GM18511 (cell line): ENCODE measurements around the gene TAGLN.
"Not testable (repeated sequence)": the region's sequence is repeated elsewhere in the genome, so short reads cannot be mapped to it uniquely, and the experiment has no call there.

Source experiments
- ATAC-seq: cut with Tn5 transposase; IDR thresholded peaks from one replicate; pipeline ENCODE4 v1.9.1; 2021; ENCODE audit warnings: mild to moderate bottlenecking, moderate library complexity; ENCODE audit not compliant: unreplicated experiment

Gene TAGLN

GRCh38 chr11:117195258-117195657, 3.9 kb upstream of the TAGLN start:
- ATAC-seq, result no peak

DNA sequence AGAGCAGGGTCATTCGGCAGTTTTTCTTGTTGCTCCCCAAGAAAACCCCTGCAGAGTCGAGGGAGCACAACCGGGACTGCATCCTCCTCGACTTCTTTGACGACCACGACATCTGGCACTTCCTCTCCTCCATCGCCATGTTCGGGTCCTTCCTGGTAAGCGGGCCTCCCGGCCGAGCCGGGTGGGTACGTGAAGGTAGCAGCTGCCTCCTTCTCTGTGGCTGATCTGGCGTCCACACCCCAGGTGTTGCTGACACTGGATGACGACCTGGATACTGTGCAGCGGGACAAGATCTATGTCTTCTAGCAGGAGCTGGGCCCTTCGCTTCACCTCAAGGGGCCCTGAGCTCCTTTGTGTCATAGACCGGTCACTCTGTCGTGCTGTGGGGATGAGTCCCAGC, 3.4 kb upstream of the TAGLN start:
- no peak for ATAC-seq

- no peak for ATAC-seq
Observed at GRCh38 chr11:117197006-117197405, 2.2 kb upstream of the TAGLN start.

DNA sequence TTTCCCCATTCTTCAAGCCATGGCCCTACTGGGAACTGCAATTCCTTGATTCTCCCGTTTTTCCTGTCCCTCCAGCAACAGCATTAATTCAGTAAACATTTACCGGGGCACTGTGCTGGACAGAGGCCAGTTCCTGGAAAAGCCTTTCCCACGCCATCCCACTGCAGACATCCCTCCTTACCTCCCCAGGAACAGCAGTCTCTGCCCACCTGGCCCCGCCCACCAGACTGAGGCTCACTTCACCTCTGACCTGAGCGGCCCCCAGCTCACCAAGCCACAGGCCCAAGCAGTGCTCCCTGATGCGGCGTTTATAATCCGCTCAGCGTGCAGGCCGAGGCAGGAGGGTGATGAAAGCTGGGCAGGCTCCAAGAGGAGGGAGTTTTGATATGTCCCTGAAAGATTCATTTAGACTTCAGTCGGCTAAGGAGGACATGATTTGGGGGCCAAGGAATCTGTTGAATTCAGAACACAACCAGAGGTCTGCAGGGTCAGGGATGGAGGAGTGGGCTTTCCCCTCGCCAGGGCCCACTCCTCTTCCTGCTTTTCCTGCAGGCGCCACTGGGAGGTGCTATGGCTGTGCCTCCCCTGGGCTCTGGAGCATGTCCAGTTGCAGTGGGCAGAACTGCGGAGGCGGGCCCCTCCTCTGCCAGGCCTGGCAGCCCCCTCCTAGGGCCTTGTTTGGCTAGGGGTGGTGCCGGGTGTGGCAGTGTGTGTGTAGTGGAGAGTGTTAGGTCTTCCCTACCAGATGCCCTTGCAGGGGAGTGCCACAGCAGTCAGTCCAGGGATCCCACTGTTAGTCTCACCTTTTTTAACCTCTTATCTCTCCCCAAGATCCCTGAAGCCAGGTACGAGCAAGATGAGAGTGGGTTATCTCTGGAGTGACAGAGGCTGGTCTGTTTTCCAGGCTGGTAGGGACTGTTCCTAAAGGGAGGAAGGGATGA, 1.4 kb upstream of the TAGLN start:
- ATAC-seq, result no peak

GRCh38 chr11:117198613-117199012, 557 bp upstream of the TAGLN start:
- no peak for ATAC-seq

DNA sequence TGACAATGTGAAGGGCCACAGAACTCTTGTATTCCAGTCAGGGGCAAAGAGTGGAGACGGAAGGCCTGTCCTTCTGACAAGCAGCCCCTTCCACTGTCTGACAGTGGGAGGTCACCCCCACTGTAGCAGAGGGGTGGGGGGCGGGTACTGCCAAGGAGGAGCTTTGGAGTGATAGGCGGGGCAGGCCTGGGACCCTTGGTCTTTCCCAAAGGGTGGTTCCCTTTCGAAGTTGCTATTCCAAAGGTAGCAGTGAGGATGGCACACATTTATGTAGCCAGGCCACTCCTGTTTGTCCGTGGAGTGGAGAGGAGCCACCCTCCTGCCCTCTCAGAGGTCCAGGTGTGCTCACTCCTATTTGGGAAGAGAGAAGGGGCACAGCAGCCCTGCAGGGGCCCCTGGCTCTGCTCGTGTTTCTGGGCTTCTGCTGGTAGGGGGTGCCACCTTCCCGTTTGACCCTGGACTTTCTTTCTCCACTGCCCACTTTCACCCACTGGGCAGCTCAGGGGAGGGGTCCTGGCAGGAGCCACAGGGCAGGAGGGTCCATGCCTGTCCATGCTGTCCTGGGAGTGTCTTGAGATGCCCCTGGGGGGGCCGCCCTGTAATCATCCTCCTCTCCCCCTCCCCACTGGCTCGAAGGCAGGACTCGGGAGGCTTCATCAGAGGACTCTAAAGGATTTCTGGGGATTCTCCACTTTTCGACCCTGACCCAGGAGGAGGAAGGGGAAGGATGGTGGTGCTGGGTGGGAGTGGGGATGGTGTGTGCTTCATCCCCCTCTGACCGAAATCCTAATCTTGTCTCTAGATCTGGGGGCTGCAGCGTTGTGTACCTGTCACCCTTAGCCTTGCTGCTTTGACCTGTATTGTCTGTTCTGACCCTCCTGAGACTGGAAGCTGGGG, 994 bp downstream of the TAGLN start:
- no peak for ATAC-seq

- no peak for ATAC-seq
Observed at GRCh38 chr11:117200813-117201657, 1.9 kb downstream of the TAGLN start.

DNA sequence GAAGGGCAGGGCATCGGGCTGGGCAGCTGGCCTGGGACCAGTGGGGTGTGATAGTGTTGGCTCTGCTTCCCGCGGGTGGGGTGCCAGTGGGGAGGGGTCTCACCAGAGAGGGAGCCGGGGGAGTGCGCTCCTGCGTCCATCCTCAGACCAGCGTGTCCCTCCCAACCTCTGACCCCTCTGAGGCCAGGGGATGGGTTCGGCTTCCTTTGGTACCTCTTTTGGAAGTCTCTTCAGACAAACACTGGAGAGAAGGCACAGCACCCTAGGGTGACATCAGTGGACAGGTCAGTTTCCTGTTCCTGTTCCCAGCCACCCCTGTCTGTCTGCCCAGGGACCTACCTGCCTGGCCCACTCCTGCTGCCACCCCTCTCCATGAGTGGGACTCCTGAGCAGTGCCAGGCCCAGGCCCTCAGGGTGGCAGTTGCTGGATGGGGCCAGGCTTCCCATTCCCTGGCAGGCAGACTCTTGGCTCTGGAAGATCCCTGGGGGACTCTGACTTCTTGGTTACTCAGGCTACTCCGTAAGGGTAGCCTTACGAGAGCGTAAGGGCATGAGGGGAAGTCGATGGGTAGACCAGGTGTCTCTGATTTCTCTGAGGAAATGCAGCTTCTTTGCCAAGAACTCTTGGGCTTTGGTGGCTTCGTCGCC, 2.6 kb downstream of the TAGLN start:
- ATAC-seq, result no peak

GRCh38 chr11:117202386-117203068, 3.4 kb downstream of the TAGLN start:
- no peak for ATAC-seq

DNA sequence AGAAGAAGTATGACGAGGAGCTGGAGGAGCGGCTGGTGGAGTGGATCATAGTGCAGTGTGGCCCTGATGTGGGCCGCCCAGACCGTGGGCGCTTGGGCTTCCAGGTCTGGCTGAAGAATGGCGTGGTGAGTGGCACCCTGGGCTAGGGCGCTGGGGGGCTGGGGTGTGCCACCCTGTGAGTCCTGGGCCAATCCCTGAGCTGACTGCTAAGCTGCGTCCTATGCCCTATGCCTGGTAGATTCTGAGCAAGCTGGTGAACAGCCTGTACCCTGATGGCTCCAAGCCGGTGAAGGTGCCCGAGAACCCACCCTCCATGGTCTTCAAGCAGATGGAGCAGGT, 3.9 kb downstream of the TAGLN start:
- no peak for ATAC-seq

- no peak for ATAC-seq
Observed at GRCh38 chr11:117204283-117205080, 5.3 kb downstream of the TAGLN start.

DNA sequence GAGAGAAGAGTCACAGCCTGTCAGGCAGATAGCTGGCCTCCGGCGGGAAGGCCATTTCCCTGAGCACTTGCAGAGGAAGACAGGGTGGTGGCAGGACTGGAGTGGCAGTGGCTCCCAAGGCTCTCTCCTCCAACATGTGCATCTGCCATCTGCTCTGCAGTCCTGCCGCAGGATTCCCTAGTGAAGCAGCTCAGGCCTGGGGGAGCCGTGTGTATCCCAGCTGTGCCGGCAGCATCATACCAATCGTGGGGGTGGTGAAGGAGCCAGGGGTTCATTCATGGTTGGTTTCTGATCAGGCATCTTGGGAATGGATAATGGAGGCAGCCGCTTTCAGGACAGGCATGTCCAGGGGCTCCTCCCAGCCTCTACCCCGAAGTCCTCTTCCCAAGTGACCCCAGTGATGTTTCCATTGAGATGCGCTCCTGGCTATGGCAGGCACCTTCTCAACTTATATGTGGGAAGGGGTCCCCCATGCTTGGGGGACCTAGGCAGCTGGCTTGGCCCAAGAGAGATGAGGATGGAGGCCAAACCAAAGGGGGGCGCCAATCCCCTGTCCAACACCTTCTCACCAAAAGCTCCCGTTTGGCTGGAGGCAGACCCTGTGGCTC, 6.1 kb downstream of the TAGLN start:
- no peak for ATAC-seq

DNA sequence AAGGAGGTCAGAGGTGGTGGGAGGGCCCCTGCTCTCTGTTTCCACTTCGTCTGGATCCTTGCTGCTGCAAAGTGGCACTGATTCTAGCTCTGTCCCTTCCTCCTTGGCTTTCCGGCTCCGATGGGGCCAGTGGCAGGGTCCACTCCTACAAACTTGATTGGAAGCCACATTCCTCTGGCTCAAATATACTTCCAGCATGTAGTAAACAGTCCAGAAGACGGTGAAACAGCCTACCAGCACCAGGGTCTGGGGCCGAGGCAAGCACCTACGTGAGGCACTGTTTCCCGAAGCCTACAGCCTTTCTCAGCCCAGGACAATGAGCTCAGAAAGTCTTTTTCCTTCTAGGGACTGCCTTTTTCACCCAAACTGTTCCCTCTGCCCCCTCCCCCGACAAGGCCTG, 6.9 kb downstream of the TAGLN start:
- not testable (repeated sequence) for ATAC-seq

GRCh38 chr11:117206859-117207258, 7.7 kb downstream of the TAGLN start:
- ATAC-seq, result not testable (repeated sequence)

DNA sequence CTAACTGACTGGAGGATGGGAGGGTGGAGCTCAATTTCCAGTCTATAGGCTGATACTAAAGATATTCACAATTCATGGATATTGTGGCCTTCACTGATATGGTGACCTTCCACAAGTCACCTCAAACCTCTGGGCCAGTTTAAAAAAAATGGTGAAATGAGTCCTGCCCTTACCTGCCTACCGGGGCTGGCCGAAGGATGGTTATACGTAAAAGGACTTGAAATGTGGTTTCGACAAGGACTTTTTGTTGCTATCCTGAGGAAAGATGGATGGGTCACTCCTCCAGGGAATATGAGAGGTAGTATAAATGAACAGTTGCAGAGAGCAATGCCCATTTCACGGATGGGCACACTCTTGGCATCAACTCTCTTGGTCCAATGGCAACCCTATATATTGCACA, 8.3 kb downstream of the TAGLN start:
- ATAC-seq, result not testable (repeated sequence)

DNA sequence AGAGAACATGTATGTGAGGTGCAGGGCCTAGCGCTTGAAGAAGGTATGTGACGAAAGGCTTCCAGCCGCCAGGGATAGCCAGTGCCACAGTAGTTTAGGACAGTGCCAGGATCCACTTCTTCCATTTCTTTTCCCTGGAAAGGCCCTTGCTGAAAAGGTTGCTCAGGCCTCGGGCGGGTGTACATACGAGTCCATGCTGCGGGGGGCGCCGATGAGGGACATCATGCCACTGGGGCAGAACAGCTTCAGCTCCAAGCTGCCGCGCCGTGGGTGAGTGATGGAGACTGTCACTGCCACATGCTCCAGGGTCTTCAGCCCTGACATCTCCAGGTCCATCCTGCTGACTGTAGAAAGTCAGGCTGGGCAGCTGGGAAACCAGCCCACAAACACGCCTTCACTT, 9.5 kb downstream of the TAGLN start:
- not testable (repeated sequence) for ATAC-seq

- ATAC-seq, result not testable (repeated sequence)
Observed at GRCh38 chr11:117209351-117210125, 10.4 kb downstream of the TAGLN start.

DNA sequence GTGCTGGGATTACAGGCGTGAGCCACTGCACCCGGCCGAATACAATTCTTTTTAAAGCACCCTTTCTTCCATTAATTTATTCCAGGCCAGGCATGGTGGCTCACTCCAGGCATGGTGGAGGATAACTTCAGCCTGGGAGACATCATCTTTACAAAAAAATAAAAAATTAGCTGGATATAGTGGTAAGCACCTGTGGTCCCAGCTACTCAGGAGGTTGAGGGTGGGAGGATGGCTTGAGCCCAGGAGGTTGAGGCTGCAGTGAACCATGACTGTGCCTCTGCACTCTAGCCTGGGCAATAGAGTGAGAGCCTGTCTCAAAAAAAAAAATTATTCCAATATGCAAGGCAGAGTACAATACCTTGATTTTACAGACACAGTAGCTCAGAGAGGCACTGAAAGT, 11.4 kb downstream of the TAGLN start:
- no peak for ATAC-seq
